ENCODE results near the gene ESYT2.

- TF ChIP-seq CTCF (IDR thresholded peaks at IDR 0.05; ENCODE audit: low read depth, low read length, missing input control), result no peak
- no peak for TF ChIP-seq MAX (IDR thresholded peaks at IDR 0.05)
- no peak for TF ChIP-seq SP1 (IDR thresholded peaks at IDR 0.05)
Measured at GRCh38 chr7:158778471-158778870, 50.8 kb downstream of the ESYT2 start.
